ENCODE data around the gene SPEM3. TPM values are rescaled to one million over a fixed set of nuclear protein-coding genes. Genes with fewer than 3 reads are reported as not detected.

Gene SPEM3
- total RNA-seq, 2 experiments from 2014 or later = not detected

GRCh38 chr17:7475764-7476422, 47.2 kb downstream of the SPEM3 start:
- intact Hi-C loops (cut with micrococcal nuclease; ENCODE audit: unreplicated experiment) = no loop called here
- no peak overlapping the region for H3K4me2 ChIP-seq (ENCODE audit: low read length)
- no TSS peak for BruUV-seq (replicated peaks)
- peaks cover 6% of the 10 kb centered on the region for H3K4me1 ChIP-seq (ENCODE audit: insufficient read depth, low read length, poor library complexity, severe bottlenecking)
- ChIA-PET POLR2A (interaction anchor here (0.6 to 1.1 kb wide), 5 partner anchors 8 to 255 kb away, joined by 3 to 5 read pairs (median 3); partner anchors contain the start of genes POLR2A and TMEM256), CTCF (ENCODE audit: unreplicated experiment) (no interaction called here)
- no peaks in the 10 kb centered on the region for H3K79me2 ChIP-seq (ENCODE audit: insufficient read depth, low read depth, low read length)
- no peaks in the 10 kb centered on the region for H4K20me1 ChIP-seq (ENCODE audit: insufficient read depth, low read length)
- H3K4me3 ChIP-seq (ENCODE audit: low read depth, low read length, poor library complexity, severe bottlenecking) = no peak overlapping the region
- TF ChIP-seq CTCF (conservative IDR thresholded peaks at IDR 0.05; ENCODE audit: low read length) (no peak), EZH2phosphoT487 (IDR thresholded peaks at IDR 0.05; ENCODE audit: borderline replicate concordance, low read depth, low read length) (no peak)
- no peak overlapping the region for H2AFZ ChIP-seq (ENCODE audit: low read length)
- DNase-seq (ENCODE audit: low spot score) = no peak
- H3K9me3 ChIP-seq (ENCODE audit: low read length) = no peaks in the 10 kb centered on the region
- H3K36me3 ChIP-seq (ENCODE audit: insufficient read depth, low read length) = no peaks in the 10 kb centered on the region
- no peak overlapping the region for H3K27ac ChIP-seq (ENCODE audit: low read depth, low read length, poor library complexity, severe bottlenecking)
- no peaks in the 10 kb centered on the region for H3K9me2 ChIP-seq (ENCODE audit: insufficient read depth, low read length)

GRCh38 chr17:7476494-7476893, 47.8 kb downstream of the SPEM3 start:
- CTCF ChIA-PET (ENCODE audit: unreplicated experiment) = no interaction called here
- DNase-seq (ENCODE audit: low spot score) = no peak
- BruUV-seq (replicated peaks) = no TSS peak
- Histone ChIP-seq H3K4me3 (ENCODE audit: low read depth, low read length, poor library complexity, severe bottlenecking) (no peak overlapping the region), H3K79me2 (ENCODE audit: insufficient read depth, low read depth, low read length) (no peaks in the 10 kb centered on the region), H2AFZ (ENCODE audit: low read length) (no peak overlapping the region), H3K27ac (ENCODE audit: low read depth, low read length, poor library complexity, severe bottlenecking) (no peak overlapping the region), H3K4me1 (ENCODE audit: insufficient read depth, low read length, poor library complexity, severe bottlenecking) (peaks cover 6% of the 10 kb centered on the region), H3K4me2 (ENCODE audit: low read length) (no peak overlapping the region), H3K9me2 (ENCODE audit: insufficient read depth, low read length) (no peaks in the 10 kb centered on the region), H3K36me3 (ENCODE audit: insufficient read depth, low read length) (no peaks in the 10 kb centered on the region), H4K20me1 (ENCODE audit: insufficient read depth, low read length) (no peaks in the 10 kb centered on the region), H3K9me3 (ENCODE audit: low read length) (no peaks in the 10 kb centered on the region)
- TF ChIP-seq CTCF (conservative IDR thresholded peaks at IDR 0.05; ENCODE audit: low read length) (no peak), EZH2phosphoT487 (IDR thresholded peaks at IDR 0.05; ENCODE audit: borderline replicate concordance, low read depth, low read length) (no peak)
- POLR2A ChIA-PET = interaction anchor here (0.6 to 1.1 kb wide), 5 partner anchors 8 to 255 kb away, joined by 3 to 5 read pairs (median 3); partner anchors contain the start of genes POLR2A and TMEM256
- intact Hi-C loops (cut with micrococcal nuclease; ENCODE audit: unreplicated experiment) = no loop called here

- intact Hi-C loops (cut with micrococcal nuclease; ENCODE audit: unreplicated experiment) = no loop called here
- Histone ChIP-seq H3K79me2 (ENCODE audit: insufficient read depth, low read depth, low read length) (no peaks in the 10 kb centered on the region), H3K4me1 (ENCODE audit: insufficient read depth, low read length, poor library complexity, severe bottlenecking) (peaks cover 6% of the 10 kb centered on the region), H3K4me3 (ENCODE audit: low read depth, low read length, poor library complexity, severe bottlenecking) (no peak overlapping the region), H3K9me2 (ENCODE audit: insufficient read depth, low read length) (no peaks in the 10 kb centered on the region), H3K27ac (ENCODE audit: low read depth, low read length, poor library complexity, severe bottlenecking) (no peak overlapping the region), H3K4me2 (ENCODE audit: low read length) (peak overlapping the region; percentile 66; the same call in 1 of the 2 replicates), H2AFZ (ENCODE audit: low read length) (no peak overlapping the region), H3K9me3 (ENCODE audit: low read length) (no peaks in the 10 kb centered on the region), H4K20me1 (ENCODE audit: insufficient read depth, low read length) (no peaks in the 10 kb centered on the region), H3K36me3 (ENCODE audit: insufficient read depth, low read length) (no peaks in the 10 kb centered on the region)
- ChIA-PET POLR2A (interaction anchor here (0.9 kb wide), 1 partner anchor 20 kb away, joined by 4 read pairs; no protein-coding TSS in a partner anchor), CTCF (ENCODE audit: unreplicated experiment) (no interaction called here)
- TF ChIP-seq CTCF (conservative IDR thresholded peaks at IDR 0.05; ENCODE audit: low read length) (no peak), EZH2phosphoT487 (IDR thresholded peaks at IDR 0.05; ENCODE audit: borderline replicate concordance, low read depth, low read length) (no peak)
- no peak for DNase-seq (ENCODE audit: low spot score)
- no TSS peak for BruUV-seq (replicated peaks)
Measured at GRCh38 chr17:7476951-7477350, 48.3 kb downstream of the SPEM3 start.
